Measurements from ENCODE around the gene RAB17.

Gene RAB17

GRCh38 chr2:237568121-237568660 is 22.3 kb downstream of the RAB17 start:
- DNase-seq (ENCODE audit: extremely low read depth, low read depth), result no peak
- TF ChIP-seq, protein P1, sequence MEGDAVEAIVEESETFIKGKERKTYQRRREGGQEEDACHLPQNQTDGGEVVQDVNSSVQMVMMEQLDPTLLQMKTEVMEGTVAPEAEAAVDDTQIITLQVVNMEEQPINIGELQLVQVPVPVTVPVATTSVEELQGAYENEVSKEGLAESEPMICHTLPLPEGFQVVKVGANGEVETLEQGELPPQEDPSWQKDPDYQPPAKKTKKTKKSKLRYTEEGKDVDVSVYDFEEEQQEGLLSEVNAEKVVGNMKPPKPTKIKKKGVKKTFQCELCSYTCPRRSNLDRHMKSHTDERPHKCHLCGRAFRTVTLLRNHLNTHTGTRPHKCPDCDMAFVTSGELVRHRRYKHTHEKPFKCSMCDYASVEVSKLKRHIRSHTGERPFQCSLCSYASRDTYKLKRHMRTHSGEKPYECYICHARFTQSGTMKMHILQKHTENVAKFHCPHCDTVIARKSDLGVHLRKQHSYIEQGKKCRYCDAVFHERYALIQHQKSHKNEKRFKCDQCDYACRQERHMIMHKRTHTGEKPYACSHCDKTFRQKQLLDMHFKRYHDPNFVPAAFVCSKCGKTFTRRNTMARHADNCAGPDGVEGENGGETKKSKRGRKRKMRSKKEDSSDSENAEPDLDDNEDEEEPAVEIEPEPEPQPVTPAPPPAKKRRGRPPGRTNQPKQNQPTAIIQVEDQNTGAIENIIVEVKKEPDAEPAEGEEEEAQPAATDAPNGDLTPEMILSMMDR (IDR thresholded peaks at IDR 0.05; ENCODE audit: low read depth, low read length), result no peak

GRCh38 chr2:237567276-237568029 is 23.1 kb downstream of the RAB17 start:
- TF ChIP-seq, protein P1 (IDR thresholded peaks at IDR 0.05; ENCODE audit: low read depth, low read length), result no peak
- DNase-seq (ENCODE audit: extremely low read depth, low read depth), result no peak

- DNase-seq (ENCODE audit: extremely low read depth, low read depth), result no peak
- TF ChIP-seq, protein P1 (IDR thresholded peaks at IDR 0.05; ENCODE audit: low read depth, low read length), result no peak
Measured at GRCh38 chr2:237566401-237567235, 23.9 kb downstream of the RAB17 start, which contains the start of gene PRLH. PRLH (plus strand) TSS chr2:237566574; CDS start chr2:237566574, 0 bp downstream.

DNA sequence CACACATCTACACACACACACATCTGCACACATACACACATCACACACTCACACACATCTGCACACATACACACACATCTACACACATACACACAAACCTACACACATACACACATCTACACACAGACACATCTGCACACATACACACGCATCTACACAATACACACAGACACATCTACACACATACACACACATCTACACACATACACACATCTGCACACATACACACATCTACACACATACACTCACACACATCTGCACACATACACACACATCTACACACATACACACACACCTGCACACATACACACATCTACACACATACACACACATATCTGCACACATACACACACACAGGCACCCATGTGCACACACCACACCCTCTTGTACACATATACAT is 24.6 kb downstream of the RAB17 start:
- TF ChIP-seq, protein P1 (IDR thresholded peaks at IDR 0.05; ENCODE audit: low read depth, low read length), result no peak
- no peak for DNase-seq (ENCODE audit: extremely low read depth, low read depth)

- TF ChIP-seq, protein P1 (IDR thresholded peaks at IDR 0.05; ENCODE audit: low read depth, low read length), result no peak
- no peak for DNase-seq (ENCODE audit: extremely low read depth, low read depth)
Measured at GRCh38 chr2:237564526-237565131, 25.9 kb downstream of the RAB17 start.

DNA sequence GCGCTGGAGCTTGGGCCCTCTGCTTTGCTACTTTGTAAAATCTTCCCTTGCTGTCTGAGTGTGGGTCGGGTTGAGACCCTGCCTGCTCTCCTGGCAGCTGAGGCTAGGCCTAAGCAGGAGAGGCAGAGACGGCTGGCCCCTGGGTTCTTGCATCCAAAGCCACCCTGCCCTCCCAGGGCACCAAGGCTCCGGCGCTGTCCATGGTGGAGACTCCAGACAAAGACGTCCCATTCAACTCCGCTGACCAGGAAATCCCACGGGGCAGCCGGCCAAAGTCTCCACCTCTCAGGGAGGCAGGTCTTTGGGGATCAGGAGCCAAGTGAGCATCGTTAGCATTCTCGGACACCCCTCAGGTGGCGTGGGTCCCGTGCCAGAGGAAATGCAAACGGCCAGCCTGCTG is 26.7 kb downstream of the RAB17 start:
- TF ChIP-seq, protein P1 (IDR thresholded peaks at IDR 0.05; ENCODE audit: low read depth, low read length), result no peak
- DNase-seq (ENCODE audit: extremely low read depth, low read depth), result no peak

All from AG09319 (cell line).